H1 (cell line): Measurements from ENCODE around the gene CHN2. TPM values are rescaled to one million over a fixed set of nuclear protein-coding genes. Genes with fewer than 3 reads are reported as not detected.

Experiments
- CTCF ChIA-PET: fragments of 300-600 bp; sonication (Branson Sonifier 250); formaldehyde crosslinking; loops from one replicate; lab custom pipeline; 2021; ENCODE audit not compliant: partially characterized antibody; lab: Charles Lee
- POLR2A ChIA-PET: fragments of 300-600 bp; sonication (Branson Sonifier 250); formaldehyde crosslinking; loops from one replicate; lab custom pipeline; 2021; ENCODE audit warnings: inconsistent platforms; ENCODE audit not compliant: partially characterized antibody; lab: Charles Lee
- DNase-seq, 2 experiments: peaks; one replicate each; pipeline versions ENCODE4 v3.0.0 to v3.0.0-alpha.2; 2010 to 2022; ENCODE audit warnings: low spot score in 2 of 2, low read depth in 1 of 2, mixed read lengths in 1 of 2
- FAIRE-seq: peaks from 2 replicates; lab custom pipeline; 2011; peaks lifted over from hg19 to GRCh38; lab: Jason Lieb, UNC
- H2AFZ ChIP-seq: 2 replicates; pipeline ENCODE4 v1.8.1; 2012; ENCODE audit warnings: low read length, inconsistent platforms
- H2AK5ac ChIP-seq: 2 replicates; pipeline ENCODE4 v1.6.1; 2013; ENCODE audit warnings: low read depth, low read length
- H2BK120ac ChIP-seq: replicated peaks from 2 replicates; pipeline ENCODE3; 2013; ENCODE audit warnings: low read depth, low read length, inconsistent platforms
- H2BK12ac ChIP-seq: 2 replicates; pipeline ENCODE4 v1.6.1; 2013; ENCODE audit warnings: low read depth, low read length
- H2BK15ac ChIP-seq: 2 replicates; pipeline ENCODE4 v1.6.1; 2013; ENCODE audit warnings: low read length
- H2BK20ac ChIP-seq: 2 replicates; pipeline ENCODE4 v1.6.1; 2013; ENCODE audit warnings: low read length
- H2BK5ac ChIP-seq: 2 replicates; pipeline ENCODE4 v1.6.1; 2013; ENCODE audit warnings: low read depth, low read length
- H3K14ac ChIP-seq: 2 replicates; pipeline ENCODE4 v1.6.1; 2013; ENCODE audit warnings: inconsistent platforms; ENCODE audit not compliant: insufficient read length
- H3K18ac ChIP-seq: 2 replicates; pipeline ENCODE4 v1.6.1; 2013; ENCODE audit warnings: low read length; ENCODE audit errors: extremely low read depth
- H3K23ac ChIP-seq: 2 replicates; pipeline ENCODE4 v1.6.1; 2013; ENCODE audit warnings: inconsistent platforms; ENCODE audit not compliant: insufficient read length
- H3K23me2 ChIP-seq: 2 replicates; pipeline ENCODE4 v1.6.1; 2013; ENCODE audit warnings: low read depth, low read length
- H3K27ac ChIP-seq: 2 replicates; pipeline ENCODE4 v1.6.1; 2011; ENCODE audit warnings: low read depth, low read length, inconsistent platforms
- H3K27me3 ChIP-seq, 4 experiments: replicated peaks in 1 of 4; 1 replicate in 1 of 4; 2 replicates in 3 of 4; pipeline versions ENCODE4 v1.6.1 to v1.8.1; 2011 to 2013; ENCODE audit warnings: low read length in 3 of 4, mild to moderate bottlenecking in 3 of 4, inconsistent platforms in 2 of 4, mixed read lengths in 2 of 4, moderate library complexity in 1 of 4; ENCODE audit not compliant: control insufficient read depth in 3 of 4, insufficient read depth in 3 of 4; ENCODE audit errors: extremely low read depth in 1 of 4
- H3K36me3 ChIP-seq, 4 experiments: 2 replicates each; pipeline versions ENCODE4 v1.6.1 to v1.8.1; 2011 to 2013; ENCODE audit warnings: mild to moderate bottlenecking in 4 of 4, low read length in 3 of 4, moderate library complexity in 2 of 4, control low read depth in 1 of 4, inconsistent platforms in 1 of 4; ENCODE audit not compliant: insufficient read depth in 4 of 4, control insufficient read depth in 2 of 4
- H3K4ac ChIP-seq: replicated peaks from 2 replicates; pipeline ENCODE3; 2013; ENCODE audit warnings: low read length, low read depth, mixed read lengths, inconsistent platforms; ENCODE audit not compliant: insufficient read length
- H3K4me1 ChIP-seq, 4 experiments: replicated peaks in 1 of 4; 1 replicate in 1 of 4; 2 replicates in 3 of 4; pipeline versions ENCODE4 v1.6.1 to v1.8.1; 2011 to 2013; ENCODE audit warnings: low read length in 3 of 4, inconsistent platforms in 2 of 4, mixed read lengths in 1 of 4; ENCODE audit not compliant: insufficient read depth in 4 of 4, control insufficient read depth in 3 of 4
- H3K4me2 ChIP-seq, 2 experiments: 2 replicates each; pipeline versions ENCODE4 v1.6.1 to v1.8.1; 2011 to 2013; ENCODE audit warnings: low read depth in 2 of 2, low read length in 2 of 2, control low read depth in 1 of 2, inconsistent platforms in 1 of 2, mild to moderate bottlenecking in 1 of 2; ENCODE audit not compliant: insufficient read depth in 1 of 2
- H3K4me3 ChIP-seq, 4 experiments: fragments of 200-600, 300-600 bp in 1 of 4; sonication (generic), shearing (Covaris generic), sonication (Bioruptor Twin) in 1 of 4; 2 replicates each; pipeline versions ENCODE4 v1.5.1 to v1.8.1; 2011 to 2016; ENCODE audit warnings: low read length in 4 of 4, low read depth in 3 of 4, control low read depth in 2 of 4, inconsistent platforms in 2 of 4, mild to moderate bottlenecking in 2 of 4, mixed read lengths in 1 of 4, moderate library complexity in 1 of 4; ENCODE audit not compliant: insufficient read depth in 2 of 4; ENCODE audit errors: extremely low read depth in 1 of 4
- H3K56ac ChIP-seq: replicated peaks from 2 replicates; pipeline ENCODE3; 2013; ENCODE audit warnings: low read depth, mild to moderate bottlenecking, mixed read lengths, low read length, inconsistent platforms; ENCODE audit not compliant: insufficient read length
- H3K79me1 ChIP-seq: 2 replicates; pipeline ENCODE4 v1.6.1; 2013; ENCODE audit warnings: low read depth, low read length, control low read depth
- H3K79me2 ChIP-seq, 2 experiments: 2 replicates each; pipeline versions ENCODE4 v1.6.1 to v1.8.1; 2012 to 2013; ENCODE audit warnings: low read length in 2 of 2, mild to moderate bottlenecking in 2 of 2, inconsistent platforms in 1 of 2; ENCODE audit not compliant: insufficient read depth in 2 of 2, control insufficient read depth in 1 of 2
- H3K9ac ChIP-seq, 4 experiments: replicated peaks in 1 of 4; 1 replicate in 1 of 4; 2 replicates in 3 of 4; pipeline versions ENCODE4 v1.6.1 to v1.8.1; 2011 to 2013; ENCODE audit warnings: low read depth in 3 of 4, low read length in 3 of 4, control low read depth in 2 of 4, mild to moderate bottlenecking in 2 of 4, moderate library complexity in 2 of 4, inconsistent platforms in 1 of 4; ENCODE audit errors: extremely low read depth in 1 of 4
- H3K9me3 ChIP-seq, 2 experiments: 2 replicates each; pipeline versions ENCODE4 v1.6.1 to v1.8.1; 2012 to 2013; ENCODE audit warnings: mild to moderate bottlenecking in 2 of 2, moderate library complexity in 2 of 2, control low read depth in 1 of 2, inconsistent platforms in 1 of 2, low read depth in 1 of 2, low read length in 1 of 2, mixed read lengths in 1 of 2; ENCODE audit not compliant: insufficient read depth in 2 of 2
- H4K20me1 ChIP-seq, 2 experiments: replicated peaks in 1 of 2; 2 replicates each; pipeline versions ENCODE3 to v1.8.1; 2011 to 2013; ENCODE audit warnings: inconsistent platforms in 2 of 2, low read length in 2 of 2, mild to moderate bottlenecking in 1 of 2; ENCODE audit not compliant: insufficient read depth in 2 of 2, control insufficient read depth in 1 of 2
- H4K5ac ChIP-seq: 2 replicates; pipeline ENCODE4 v1.6.1; 2013; ENCODE audit warnings: low read length, low read depth, mixed read lengths, inconsistent platforms; ENCODE audit not compliant: insufficient read length
- H4K8ac ChIP-seq: 2 replicates; pipeline ENCODE4 v1.8.0; 2013; ENCODE audit warnings: mild to moderate bottlenecking, moderate library complexity, low read length, inconsistent platforms; ENCODE audit not compliant: insufficient read depth; ENCODE audit errors: extremely low read depth
- H4K91ac ChIP-seq: replicated peaks from 2 replicates; pipeline ENCODE3; 2013; ENCODE audit warnings: low read length, mixed read lengths, inconsistent platforms; ENCODE audit not compliant: insufficient read length
- CHD1 ChIP-seq: IDR thresholded peaks from 2 replicates; pipeline ENCODE4 v1.6.1; 2012; ENCODE audit warnings: low read depth, low read length, improper control_type of control experiment
- EP300 ChIP-seq, 2 experiments: IDR thresholded peaks; 1 replicate in 1 of 2; 2 replicates in 1 of 2; pipeline ENCODE4 v1.6.1; 2011 to 2012; ENCODE audit warnings: low read depth in 2 of 2, low read length in 2 of 2, mild to moderate bottlenecking in 2 of 2, borderline replicate concordance in 1 of 2, inconsistent platforms in 1 of 2, moderate library complexity in 1 of 2
- EZH2 ChIP-seq: fragments of 200-600 bp; sonication (generic); IDR thresholded peaks from 2 replicates; pipeline ENCODE4 v1.7.1; 2012; ENCODE audit warnings: low read depth, mild to moderate bottlenecking, moderate library complexity, low read length, inconsistent platforms; ENCODE audit not compliant: severe bottlenecking
- GABPA ChIP-seq: IDR thresholded peaks from 2 replicates; pipeline ENCODE4 v1.6.1; 2011; ENCODE audit warnings: mild to moderate bottlenecking, low read length, moderate library complexity, borderline replicate concordance; ENCODE audit not compliant: insufficient read depth
- POLR2A ChIP-seq, 2 experiments: IDR thresholded peaks; 1 replicate in 1 of 2; 2 replicates in 1 of 2; pipeline ENCODE4 v1.6.1; 2011; ENCODE audit warnings: low read depth in 2 of 2, low read length in 2 of 2, mild to moderate bottlenecking in 2 of 2; ENCODE audit errors: control extremely low read depth in 1 of 2
- RAD21 ChIP-seq, 2 experiments: IDR thresholded peaks in 1 of 2; conservative IDR thresholded peaks in 1 of 2; 2 replicates each; pipeline ENCODE4 v1.6.1; 2011; ENCODE audit warnings: low read depth in 2 of 2, low read length in 2 of 2, improper control_type of control experiment in 1 of 2, inconsistent platforms in 1 of 2, mild to moderate bottlenecking in 1 of 2, moderate library complexity in 1 of 2
- SAP30 ChIP-seq: fragments of 300-600 bp; sonication (generic); IDR thresholded peaks from 2 replicates; pipeline ENCODE4 v1.7.1; 2012; ENCODE audit warnings: low read length, moderate library complexity, mild to moderate bottlenecking, inconsistent platforms; ENCODE audit not compliant: insufficient read depth, insufficient replicate concordance
- SIX5 ChIP-seq: IDR thresholded peaks from 2 replicates; pipeline ENCODE4 v1.6.1; 2011; ENCODE audit warnings: mild to moderate bottlenecking, low read depth, low read length
- SP4 ChIP-seq: IDR thresholded peaks from 2 replicates; pipeline ENCODE4 v1.6.1; 2012; ENCODE audit warnings: low read length, inconsistent platforms
- TAF7 ChIP-seq: optimal IDR thresholded peaks from 2 replicates; pipeline ENCODE3; 2011; ENCODE audit warnings: low read depth, mild to moderate bottlenecking, inconsistent platforms, low read length, moderate library complexity, borderline replicate concordance
- WGBS, 2 experiments: shearing (Covaris generic) in 1 of 2; methylation state at CpG; one replicate each; pipeline versions ENCODE4 v1.1.6 to v1.1.7; 2013 to 2015; ENCODE audit warnings: low lambda C conversion rate in 2 of 2, mixed read lengths in 2 of 2, inconsistent platforms in 1 of 2, low coverage in 1 of 2, missing lambda C conversion rate in 1 of 2; ENCODE audit not compliant: insufficient replicate concordance in 2 of 2, insufficient coverage in 1 of 2, insufficient read length in 1 of 2; ENCODE audit errors: extremely low coverage in 1 of 2, missing lambda C conversion rate in 1 of 2; 5-methylcytosine and 5-hydroxymethylcytosine counted together
- polyA plus RNA-seq, 7 experiments: library from polyadenylated mRNA; depleted of rRNA in 3 of 7; stranded (reverse) in 5 of 7; unstranded in 2 of 7; fragments of >200 nt in 5 of 7; fragments of 200-250 nt in 2 of 7; gene quantifications; 1 replicate in 5 of 7; 2 replicates in 1 of 7; 4 replicates in 1 of 7; pipeline versions ENCODE4 v1.2.1 to v1.2.3, GENCODE V29; 2011 to 2013; ENCODE audit warnings: missing spikeins in 2 of 7, mixed read lengths in 2 of 7
- total RNA-seq: library from RNA; stranded (reverse); fragmentation: NEBNext Ultra II Directional; extraction: Animal tissue kit (Norgen Biotek cat#: 25700); gene quantifications from 2 replicates; pipeline ENCODE4 v1.2.1, GENCODE V29; 2021
- TF ChIP-seq, protein P1 (sequence below): IDR thresholded peaks from 2 replicates; pipeline ENCODE4 v1.6.1; 2011; ENCODE audit warnings: low read length, improper control_type of control experiment
- TF ChIP-seq, protein P2 (sequence below): IDR thresholded peaks from 2 replicates; pipeline ENCODE4 v1.6.1; 2011; ENCODE audit warnings: low read depth, mild to moderate bottlenecking, low read length; ENCODE audit not compliant: insufficient read depth

Gene CHN2
- total and polyA plus RNA-seq, 2 of the 8 experiments (the other 6 are each of a cell fraction or from before 2014, with no cell fraction given): 2.9 to 4.8 TPM

DNA sequence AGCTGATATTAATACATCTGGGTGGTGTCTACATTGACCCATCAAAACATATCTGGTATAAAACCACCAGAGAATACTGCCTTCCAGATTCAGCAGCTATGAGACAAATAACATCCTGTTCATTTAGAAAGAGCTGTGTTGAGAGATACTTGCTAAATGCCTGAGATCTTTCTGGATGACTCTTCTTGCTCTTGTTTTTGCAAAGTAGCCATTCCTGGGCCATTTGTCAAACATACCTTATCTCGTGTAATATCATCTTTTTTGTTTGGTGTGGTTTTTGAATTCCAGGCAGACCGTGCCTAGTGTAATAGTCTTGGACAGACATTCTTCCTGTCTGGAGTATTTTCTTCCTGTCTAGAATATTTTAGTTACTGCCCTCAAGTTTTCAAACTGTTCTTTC, 294.4 kb downstream of the CHN2 start:
- Histone ChIP-seq H3K27ac (no peak overlapping the region), H3K79me2 (no peaks in the 10 kb centered on the region), H3K14ac (no peak overlapping the region), H4K20me1 (no peaks in the 10 kb centered on the region), H4K5ac (no peak overlapping the region), H3K27me3 (no peaks in the 10 kb centered on the region; a peak in 2 of 7 replicates), H4K8ac (no peak overlapping the region), H3K9me3 (no peaks in the 10 kb centered on the region), H2BK12ac (no peak overlapping the region), H3K23me2 (no peaks in the 10 kb centered on the region; the same call in 1 of the 2 replicates), H2AFZ (no peak overlapping the region), H3K4me2 (no peak overlapping the region), H2BK20ac (no peak overlapping the region), H4K91ac (no peak overlapping the region), H3K4ac (no peak overlapping the region), H3K79me1 (no peaks in the 10 kb centered on the region), H3K9ac (no peak overlapping the region), H2AK5ac (no peak overlapping the region), H3K36me3 (no peaks in the 10 kb centered on the region), H2BK5ac (no peak overlapping the region), H3K4me1 (peaks cover 0 to 4% (median under 1%) of the 10 kb centered on the region in 4 experiments; a peak in 3 of 7 replicates), H2BK15ac (no peak overlapping the region), H3K4me3 (no peak overlapping the region), H2BK120ac (no peak overlapping the region), H3K18ac (no peak overlapping the region), H3K56ac (no peak overlapping the region), H3K23ac (no peak overlapping the region)
- POLR2A ChIA-PET: interaction anchor here (1.1 kb wide), 1 partner anchor 24 kb away, joined by 3 read pairs; no protein-coding TSS in a partner anchor
- WGBS, 2 experiments: 85% methylated on average over 2 of the region's 2 CpGs; no CpG with 5 or more reads in 1 of the 2 experiments
- FAIRE-seq (no peak), DNase-seq (no peak)
- CTCF ChIA-PET: no interaction called here
- TF ChIP-seq SAP30: no peak
- no peak for TF ChIP-seq CHD1
- no peak for TF ChIP-seq RAD21 (IDR thresholded peaks at IDR 0.05 in 1 of 2, conservative IDR thresholded peaks at IDR 0.05 in 1 of 2; ENCODE audit: low read depth in 2 of 2, low read length in 2 of 2)
- TF ChIP-seq EP300 (IDR thresholded peaks at IDR 0.05; ENCODE audit: borderline replicate concordance in 1 of 2, low read depth in 2 of 2, low read length in 2 of 2): no peak
- TF ChIP-seq, protein P1, sequence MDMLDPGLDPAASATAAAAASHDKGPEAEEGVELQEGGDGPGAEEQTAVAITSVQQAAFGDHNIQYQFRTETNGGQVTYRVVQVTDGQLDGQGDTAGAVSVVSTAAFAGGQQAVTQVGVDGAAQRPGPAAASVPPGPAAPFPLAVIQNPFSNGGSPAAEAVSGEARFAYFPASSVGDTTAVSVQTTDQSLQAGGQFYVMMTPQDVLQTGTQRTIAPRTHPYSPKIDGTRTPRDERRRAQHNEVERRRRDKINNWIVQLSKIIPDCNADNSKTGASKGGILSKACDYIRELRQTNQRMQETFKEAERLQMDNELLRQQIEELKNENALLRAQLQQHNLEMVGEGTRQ: no peak
- no peak for TF ChIP-seq POLR2A (IDR thresholded peaks at IDR 0.05; ENCODE audit: control extremely low read depth in 1 of 2, low read depth in 2 of 2, low read length in 2 of 2)
- TF ChIP-seq SP4: no peak
- no peak for TF ChIP-seq GABPA
- no peak for TF ChIP-seq EZH2
- no peak for TF ChIP-seq SIX5
- TF ChIP-seq, protein P2, sequence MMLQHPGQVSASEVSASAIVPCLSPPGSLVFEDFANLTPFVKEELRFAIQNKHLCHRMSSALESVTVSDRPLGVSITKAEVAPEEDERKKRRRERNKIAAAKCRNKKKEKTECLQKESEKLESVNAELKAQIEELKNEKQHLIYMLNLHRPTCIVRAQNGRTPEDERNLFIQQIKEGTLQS: no peak
- no peak for TF ChIP-seq TAF7
